Liver (tissue), 9 donors: Measurements from ENCODE around the gene PTGIS. TPM values are rescaled to one million over a fixed set of nuclear protein-coding genes. Genes with fewer than 3 reads are reported as not detected.

Experiments used
- DNase-seq: peaks from one replicate; pipeline ENCODE4 v3.0.0-alpha.2; 2017; ENCODE audit warnings: low spot score
- H3K27ac ChIP-seq, 2 donors: one replicate each; pipeline ENCODE4 v1.7.0; 2013; ENCODE audit warnings: inconsistent platforms in 2 of 2, low read length in 2 of 2, control low read depth in 1 of 2, low read depth in 1 of 2, mild to moderate bottlenecking in 1 of 2
- H3K27me3 ChIP-seq, 4 donors: one replicate each; pipeline versions ENCODE4 v1.6.1 to v1.7.0; 2013; ENCODE audit warnings: low read length in 3 of 4, inconsistent platforms in 1 of 4, mild to moderate bottlenecking in 1 of 4, moderate library complexity in 1 of 4; ENCODE audit not compliant: control insufficient read depth in 4 of 4, insufficient read depth in 4 of 4
- H3K36me3 ChIP-seq, 4 donors: one replicate each; pipeline versions ENCODE4 v1.6.1 to v1.7.0; 2013; ENCODE audit warnings: low read length in 3 of 4, mild to moderate bottlenecking in 3 of 4, low read depth in 1 of 4, moderate library complexity in 1 of 4; ENCODE audit not compliant: control insufficient read depth in 4 of 4, insufficient read depth in 3 of 4
- H3K4me1 ChIP-seq, 4 donors: one replicate each; pipeline versions ENCODE4 v1.6.1 to v1.7.0; 2013; ENCODE audit warnings: low read length in 3 of 4, mild to moderate bottlenecking in 3 of 4, moderate library complexity in 1 of 4; ENCODE audit not compliant: control insufficient read depth in 4 of 4, insufficient read depth in 4 of 4
- H3K4me3 ChIP-seq, 3 donors: one replicate each; pipeline versions ENCODE4 v1.6.1 to v1.7.0; 2013; ENCODE audit warnings: low read length in 3 of 3, control low read depth in 1 of 3, low read depth in 1 of 3, mild to moderate bottlenecking in 1 of 3
- H3K9ac ChIP-seq, 2 donors: one replicate each; pipeline ENCODE4 v1.7.0; 2013; ENCODE audit warnings: low read length in 2 of 2, mild to moderate bottlenecking in 2 of 2, moderate library complexity in 2 of 2, control low read depth in 1 of 2, low read depth in 1 of 2
- H3K9me3 ChIP-seq, 4 donors: one replicate each; pipeline versions ENCODE4 v1.6.1 to v1.7.0; 2013; ENCODE audit warnings: low read length in 3 of 4; ENCODE audit not compliant: control insufficient read depth in 4 of 4
- ATF3 ChIP-seq: IDR thresholded peaks from 2 replicates; pipeline ENCODE4 v1.6.1; 2016; ENCODE audit warnings: antibody characterized with exemption
- CTCF ChIP-seq: fragments of 150-350 bp; IDR thresholded peaks from 2 replicates; pipeline ENCODE4 v1.5.1; 2017; ENCODE audit warnings: improper control_type of control experiment, low read depth, low read length; ENCODE audit not compliant: missing input control
- EGR1 ChIP-seq, 2 donors: IDR thresholded peaks; 2 replicates each; pipeline ENCODE4 v1.6.1; 2016 to 2018; ENCODE audit warnings: antibody characterized with exemption in 2 of 2, low read depth in 2 of 2
- FOXA1 ChIP-seq: IDR thresholded peaks from 2 replicates; pipeline ENCODE4 v1.6.1; 2016; ENCODE audit warnings: antibody characterized with exemption
- FOXA2 ChIP-seq: IDR thresholded peaks from 2 replicates; pipeline ENCODE4 v1.6.1; 2016; ENCODE audit warnings: antibody characterized with exemption
- GABPA ChIP-seq, 2 donors: IDR thresholded peaks in 1 of 2; conservative IDR thresholded peaks in 1 of 2; 2 replicates each; pipeline ENCODE4 v1.6.1; 2016; ENCODE audit warnings: antibody characterized with exemption in 2 of 2, mild to moderate bottlenecking in 1 of 2, moderate library complexity in 1 of 2
- HNF4A ChIP-seq, 2 donors: conservative IDR thresholded peaks; 2 replicates each; pipeline ENCODE4 v1.6.1; 2016; ENCODE audit warnings: antibody characterized with exemption in 2 of 2, mild to moderate bottlenecking in 2 of 2
- HNF4G ChIP-seq: IDR thresholded peaks from 2 replicates; pipeline ENCODE4 v1.6.1; 2016; ENCODE audit warnings: antibody characterized with exemption
- JUND ChIP-seq, 2 donors: IDR thresholded peaks; 2 replicates each; pipeline ENCODE4 v1.6.1; 2016; ENCODE audit warnings: antibody characterized with exemption in 2 of 2
- NR2F2 ChIP-seq: IDR thresholded peaks from 2 replicates; pipeline ENCODE4 v1.6.1; 2016; ENCODE audit warnings: antibody characterized with exemption
- RAD21 ChIP-seq, 2 donors: IDR thresholded peaks; 2 replicates each; pipeline ENCODE4 v1.6.1; 2016; ENCODE audit warnings: antibody characterized with exemption in 2 of 2, mild to moderate bottlenecking in 2 of 2
- REST ChIP-seq: IDR thresholded peaks from 2 replicates; pipeline ENCODE4 v1.6.1; 2016; ENCODE audit warnings: antibody characterized with exemption, mild to moderate bottlenecking
- SP1 ChIP-seq: IDR thresholded peaks from 2 replicates; pipeline ENCODE4 v1.6.1; 2018; ENCODE audit warnings: antibody characterized with exemption, mild to moderate bottlenecking
- TAF1 ChIP-seq: conservative IDR thresholded peaks from 2 replicates; pipeline ENCODE4 v1.6.1; 2016; ENCODE audit warnings: antibody characterized with exemption, mild to moderate bottlenecking
- YY1 ChIP-seq: IDR thresholded peaks from 2 replicates; pipeline ENCODE4 v1.6.1; 2016; ENCODE audit warnings: antibody characterized with exemption, mild to moderate bottlenecking
- ZBTB33 ChIP-seq: IDR thresholded peaks from 2 replicates; pipeline ENCODE4 v1.6.1; 2016; ENCODE audit warnings: antibody characterized with exemption
- WGBS: extraction: QIAGEN DNeasy Blood & Tissue Kit; methylation state at CpG from one replicate; pipeline ENCODE4 v1.1.7; 2013; 5-methylcytosine and 5-hydroxymethylcytosine counted together
- polyA plus RNA-seq, 2 donors: library from polyadenylated mRNA; stranded (reverse) in 1 of 2; unstranded in 1 of 2; fragments of 200-250 nt in 1 of 2; fragments of >200 nt in 1 of 2; fragmentation: Nextera tagmentation in 1 of 2; extraction: Ambion mirVana in 1 of 2; gene quantifications; one replicate each; pipeline versions ENCODE4 v1.2.1 to v1.2.3, GENCODE V29; 2013 to 2015
- total RNA-seq, 2 donors: library from RNA; depleted of rRNA; stranded (reverse); fragments of >200 nt; gene quantifications; one replicate each; pipeline ENCODE4 v1.2.3, GENCODE V29; 2014
- TF ChIP-seq, protein P1 (sequence below): IDR thresholded peaks from 2 replicates; pipeline ENCODE4 v1.6.1; 2016; ENCODE audit warnings: antibody characterized with exemption
- donor health status: healthy.
- donor health status: healthy.
- donor health status: healthy.
- donor health status: healthy.
- donor health status: healthy.

Gene PTGIS
- total and polyA plus RNA-seq, 4 donors = 2.2 to 6.3 (median 3.8) TPM

GRCh38 chr20:49480236-49480635 is 87.7 kb downstream of the PTGIS start:
- no peak for TF ChIP-seq SP1
- no peak for TF ChIP-seq TAF1
- TF ChIP-seq, protein P1, sequence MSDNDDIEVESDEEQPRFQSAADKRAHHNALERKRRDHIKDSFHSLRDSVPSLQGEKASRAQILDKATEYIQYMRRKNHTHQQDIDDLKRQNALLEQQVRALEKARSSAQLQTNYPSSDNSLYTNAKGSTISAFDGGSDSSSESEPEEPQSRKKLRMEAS = no peak
- TF ChIP-seq JUND (IDR thresholded peaks at IDR 0.05) = no peak
- no peak for TF ChIP-seq EGR1 (IDR thresholded peaks at IDR 0.05; ENCODE audit: low read depth in 2 of 2)
- TF ChIP-seq FOXA2 = no peak
- no peak for TF ChIP-seq REST
- TF ChIP-seq HNF4G = no peak
- no peak for TF ChIP-seq CTCF
- TF ChIP-seq NR2F2 = no peak
- no peak for TF ChIP-seq RAD21 (IDR thresholded peaks at IDR 0.05)
- H3K4me1 ChIP-seq = peaks cover 27 to 82% (median 51%) of the 10 kb centered on the region in 4 donors
- no peak for DNase-seq
- no peaks in the 10 kb centered on the region for H3K9me3 ChIP-seq
- 81% methylated on average over 3 of the region's 3 CpGs for WGBS
- H3K9ac ChIP-seq = peak overlapping the region in 1 of 2 donors; percentile 19
- peak overlapping the region; percentile 52 to 63 for H3K27ac ChIP-seq
- no peaks in the 10 kb centered on the region for H3K36me3 ChIP-seq
- H3K4me3 ChIP-seq = no peak overlapping the region
- H3K27me3 ChIP-seq = no peaks in the 10 kb centered on the region

DNA sequence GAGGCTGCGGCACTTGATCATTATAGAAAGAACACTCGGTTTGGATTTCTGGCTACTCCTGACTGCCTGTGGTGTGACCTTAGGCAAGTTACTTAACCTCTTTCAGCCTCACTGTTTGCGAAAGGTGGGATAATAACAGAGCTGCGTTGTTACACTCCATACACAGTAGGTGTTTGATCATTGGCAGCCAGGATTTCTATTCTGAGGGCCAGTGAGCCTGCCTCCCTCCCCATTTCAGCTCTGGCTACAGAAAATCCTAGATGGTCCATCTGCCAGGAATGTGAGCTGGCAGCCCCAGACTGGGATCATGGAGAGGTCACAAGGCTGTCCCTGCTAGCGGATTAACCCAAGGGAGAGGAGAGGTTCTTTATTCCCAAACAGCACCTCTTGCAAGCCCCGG is 88.2 kb downstream of the PTGIS start:
- Histone ChIP-seq H3K4me3 (no peak overlapping the region), H3K36me3 (no peaks in the 10 kb centered on the region), H3K27me3 (no peaks in the 10 kb centered on the region), H3K27ac (peak overlapping the region; percentile 52 to 63), H3K4me1 (peaks cover 29 to 84% (median 55%) of the 10 kb centered on the region in 4 donors), H3K9me3 (no peaks in the 10 kb centered on the region), H3K9ac (peak overlapping the region in 1 of 2 donors; percentile 19)
- no peak for DNase-seq
- WGBS = 29% methylated on average over 6 of the region's 6 CpGs
- TF ChIP-seq RAD21 (IDR thresholded peaks at IDR 0.05) (peak in 1 of 2 donors; percentile 21), ZBTB33 (no peak), YY1 (peak; percentile 32), CTCF (no peak), FOXA1 (no peak), FOXA2 (peak; percentile 67), TAF1 (no peak), GABPA (IDR thresholded peaks at IDR 0.05 in 1 of 2, conservative IDR thresholded peaks at IDR 0.05 in 1 of 2) (no peak), HNF4A (conservative IDR thresholded peaks at IDR 0.05) (peak in 1 of 2 donors; percentile 42), HNF4G (no peak), EGR1 (IDR thresholded peaks at IDR 0.05; ENCODE audit: low read depth in 2 of 2) (no peak), SP1 (no peak), REST (peak; percentile 58), ATF3 (no peak)
- TF ChIP-seq, protein P1 = peak; percentile 10
